H1 (cell line): Measurements from ENCODE around the gene CLDN6. TPM values are rescaled to one million over a fixed set of nuclear protein-coding genes. Genes with fewer than 3 reads are reported as not detected.

Experiments used
- BCL11A ChIP-seq, 2 experiments: IDR thresholded peaks; one replicate each; pipeline ENCODE4 v1.6.1; 2011; ENCODE audit warnings: low read depth in 2 of 2, low read length in 2 of 2, mild to moderate bottlenecking in 2 of 2
- CREB1 ChIP-seq: IDR thresholded peaks from 2 replicates; pipeline ENCODE4 v1.6.1; 2012; ENCODE audit warnings: inconsistent platforms
- GTF2F1 ChIP-seq: IDR thresholded peaks from 2 replicates; pipeline ENCODE4 v1.6.1; 2012; ENCODE audit warnings: low read depth, low read length, improper control_type of control experiment, borderline replicate concordance
- HDAC2 ChIP-seq, 2 experiments: fragments of 300-600 bp in 1 of 2; sonication (generic) in 1 of 2; IDR thresholded peaks; 2 replicates each; pipeline ENCODE4 v1.6.1; 2011 to 2012; ENCODE audit warnings: low read depth in 2 of 2, low read length in 2 of 2, mild to moderate bottlenecking in 2 of 2, moderate library complexity in 2 of 2, borderline replicate concordance in 1 of 2, inconsistent platforms in 1 of 2
- JUN ChIP-seq: IDR thresholded peaks from 2 replicates; pipeline ENCODE4 v1.6.1; 2011; ENCODE audit warnings: low read depth, mild to moderate bottlenecking, improper control_type of control experiment, low read length
- JUND ChIP-seq: IDR thresholded peaks from 2 replicates; pipeline ENCODE4 v1.6.1; 2011; ENCODE audit warnings: mild to moderate bottlenecking, improper control_type of control experiment, low read length
- SIRT6 ChIP-seq: IDR thresholded peaks from one replicate; pipeline ENCODE4 v1.7.1; 2012; ENCODE audit warnings: low read length, inconsistent platforms
- polyA plus RNA-seq, 7 experiments: library from polyadenylated mRNA; depleted of rRNA in 3 of 7; stranded (reverse) in 5 of 7; unstranded in 2 of 7; fragments of >200 nt in 5 of 7; fragments of 200-250 nt in 2 of 7; gene quantifications; 1 replicate in 5 of 7; 2 replicates in 1 of 7; 4 replicates in 1 of 7; pipeline versions ENCODE4 v1.2.1 to v1.2.3, GENCODE V29; 2011 to 2013; ENCODE audit warnings: missing spikeins in 2 of 7, mixed read lengths in 2 of 7
- total RNA-seq: library from RNA; stranded (reverse); fragmentation: NEBNext Ultra II Directional; extraction: Animal tissue kit (Norgen Biotek cat#: 25700); gene quantifications from 2 replicates; pipeline ENCODE4 v1.2.1, GENCODE V29; 2021
- TF ChIP-seq, protein P1 (sequence below): fragments of 300-600 bp; sonication (generic); IDR thresholded peaks from 2 replicates; pipeline ENCODE4 v1.7.1; 2012; ENCODE audit warnings: low read length, moderate library complexity, mild to moderate bottlenecking, inconsistent platforms; ENCODE audit not compliant: insufficient replicate concordance

Gene CLDN6
- total and polyA plus RNA-seq, 2 of the 8 experiments (the other 6 are each of a cell fraction or from before 2014, with no cell fraction given): 747 to 1,115 TPM

DNA sequence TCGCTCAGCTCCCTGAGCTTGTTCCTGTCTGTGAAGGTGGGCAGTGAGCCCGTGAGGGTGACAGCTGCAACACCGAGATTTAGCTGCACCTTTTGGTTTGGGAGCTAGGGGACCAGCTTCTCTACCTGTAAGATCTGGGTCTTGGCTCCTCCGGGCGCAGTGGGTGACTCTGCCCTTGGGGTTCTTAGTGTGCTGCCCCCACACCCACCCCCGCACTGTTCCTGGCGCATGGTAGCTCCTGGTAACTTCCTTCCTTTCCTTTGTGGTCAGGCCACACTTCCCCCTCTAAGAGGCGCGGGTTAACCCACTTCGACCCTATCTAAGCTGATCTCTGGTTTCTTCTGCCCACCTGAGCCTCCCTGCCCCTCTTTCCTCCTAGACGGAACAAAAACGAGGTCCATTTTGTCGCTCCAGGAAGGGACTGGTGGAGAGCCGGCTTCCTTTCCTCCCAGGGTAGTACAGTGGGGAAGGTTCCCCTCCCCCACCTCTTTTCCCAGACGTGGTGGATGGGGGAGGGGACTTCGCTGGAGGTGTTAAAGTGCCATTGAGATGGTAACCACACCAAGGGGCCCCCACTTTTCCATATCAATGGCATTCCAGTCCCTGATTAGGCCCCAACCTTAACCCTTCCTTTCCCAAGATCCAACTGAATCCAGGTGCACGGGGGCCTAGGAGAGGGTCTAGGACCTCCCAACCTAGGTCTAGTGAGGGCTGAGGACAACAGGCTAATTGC lies 9.9 kb downstream of the CLDN6 start (continued):
- TF ChIP-seq, protein P1, sequence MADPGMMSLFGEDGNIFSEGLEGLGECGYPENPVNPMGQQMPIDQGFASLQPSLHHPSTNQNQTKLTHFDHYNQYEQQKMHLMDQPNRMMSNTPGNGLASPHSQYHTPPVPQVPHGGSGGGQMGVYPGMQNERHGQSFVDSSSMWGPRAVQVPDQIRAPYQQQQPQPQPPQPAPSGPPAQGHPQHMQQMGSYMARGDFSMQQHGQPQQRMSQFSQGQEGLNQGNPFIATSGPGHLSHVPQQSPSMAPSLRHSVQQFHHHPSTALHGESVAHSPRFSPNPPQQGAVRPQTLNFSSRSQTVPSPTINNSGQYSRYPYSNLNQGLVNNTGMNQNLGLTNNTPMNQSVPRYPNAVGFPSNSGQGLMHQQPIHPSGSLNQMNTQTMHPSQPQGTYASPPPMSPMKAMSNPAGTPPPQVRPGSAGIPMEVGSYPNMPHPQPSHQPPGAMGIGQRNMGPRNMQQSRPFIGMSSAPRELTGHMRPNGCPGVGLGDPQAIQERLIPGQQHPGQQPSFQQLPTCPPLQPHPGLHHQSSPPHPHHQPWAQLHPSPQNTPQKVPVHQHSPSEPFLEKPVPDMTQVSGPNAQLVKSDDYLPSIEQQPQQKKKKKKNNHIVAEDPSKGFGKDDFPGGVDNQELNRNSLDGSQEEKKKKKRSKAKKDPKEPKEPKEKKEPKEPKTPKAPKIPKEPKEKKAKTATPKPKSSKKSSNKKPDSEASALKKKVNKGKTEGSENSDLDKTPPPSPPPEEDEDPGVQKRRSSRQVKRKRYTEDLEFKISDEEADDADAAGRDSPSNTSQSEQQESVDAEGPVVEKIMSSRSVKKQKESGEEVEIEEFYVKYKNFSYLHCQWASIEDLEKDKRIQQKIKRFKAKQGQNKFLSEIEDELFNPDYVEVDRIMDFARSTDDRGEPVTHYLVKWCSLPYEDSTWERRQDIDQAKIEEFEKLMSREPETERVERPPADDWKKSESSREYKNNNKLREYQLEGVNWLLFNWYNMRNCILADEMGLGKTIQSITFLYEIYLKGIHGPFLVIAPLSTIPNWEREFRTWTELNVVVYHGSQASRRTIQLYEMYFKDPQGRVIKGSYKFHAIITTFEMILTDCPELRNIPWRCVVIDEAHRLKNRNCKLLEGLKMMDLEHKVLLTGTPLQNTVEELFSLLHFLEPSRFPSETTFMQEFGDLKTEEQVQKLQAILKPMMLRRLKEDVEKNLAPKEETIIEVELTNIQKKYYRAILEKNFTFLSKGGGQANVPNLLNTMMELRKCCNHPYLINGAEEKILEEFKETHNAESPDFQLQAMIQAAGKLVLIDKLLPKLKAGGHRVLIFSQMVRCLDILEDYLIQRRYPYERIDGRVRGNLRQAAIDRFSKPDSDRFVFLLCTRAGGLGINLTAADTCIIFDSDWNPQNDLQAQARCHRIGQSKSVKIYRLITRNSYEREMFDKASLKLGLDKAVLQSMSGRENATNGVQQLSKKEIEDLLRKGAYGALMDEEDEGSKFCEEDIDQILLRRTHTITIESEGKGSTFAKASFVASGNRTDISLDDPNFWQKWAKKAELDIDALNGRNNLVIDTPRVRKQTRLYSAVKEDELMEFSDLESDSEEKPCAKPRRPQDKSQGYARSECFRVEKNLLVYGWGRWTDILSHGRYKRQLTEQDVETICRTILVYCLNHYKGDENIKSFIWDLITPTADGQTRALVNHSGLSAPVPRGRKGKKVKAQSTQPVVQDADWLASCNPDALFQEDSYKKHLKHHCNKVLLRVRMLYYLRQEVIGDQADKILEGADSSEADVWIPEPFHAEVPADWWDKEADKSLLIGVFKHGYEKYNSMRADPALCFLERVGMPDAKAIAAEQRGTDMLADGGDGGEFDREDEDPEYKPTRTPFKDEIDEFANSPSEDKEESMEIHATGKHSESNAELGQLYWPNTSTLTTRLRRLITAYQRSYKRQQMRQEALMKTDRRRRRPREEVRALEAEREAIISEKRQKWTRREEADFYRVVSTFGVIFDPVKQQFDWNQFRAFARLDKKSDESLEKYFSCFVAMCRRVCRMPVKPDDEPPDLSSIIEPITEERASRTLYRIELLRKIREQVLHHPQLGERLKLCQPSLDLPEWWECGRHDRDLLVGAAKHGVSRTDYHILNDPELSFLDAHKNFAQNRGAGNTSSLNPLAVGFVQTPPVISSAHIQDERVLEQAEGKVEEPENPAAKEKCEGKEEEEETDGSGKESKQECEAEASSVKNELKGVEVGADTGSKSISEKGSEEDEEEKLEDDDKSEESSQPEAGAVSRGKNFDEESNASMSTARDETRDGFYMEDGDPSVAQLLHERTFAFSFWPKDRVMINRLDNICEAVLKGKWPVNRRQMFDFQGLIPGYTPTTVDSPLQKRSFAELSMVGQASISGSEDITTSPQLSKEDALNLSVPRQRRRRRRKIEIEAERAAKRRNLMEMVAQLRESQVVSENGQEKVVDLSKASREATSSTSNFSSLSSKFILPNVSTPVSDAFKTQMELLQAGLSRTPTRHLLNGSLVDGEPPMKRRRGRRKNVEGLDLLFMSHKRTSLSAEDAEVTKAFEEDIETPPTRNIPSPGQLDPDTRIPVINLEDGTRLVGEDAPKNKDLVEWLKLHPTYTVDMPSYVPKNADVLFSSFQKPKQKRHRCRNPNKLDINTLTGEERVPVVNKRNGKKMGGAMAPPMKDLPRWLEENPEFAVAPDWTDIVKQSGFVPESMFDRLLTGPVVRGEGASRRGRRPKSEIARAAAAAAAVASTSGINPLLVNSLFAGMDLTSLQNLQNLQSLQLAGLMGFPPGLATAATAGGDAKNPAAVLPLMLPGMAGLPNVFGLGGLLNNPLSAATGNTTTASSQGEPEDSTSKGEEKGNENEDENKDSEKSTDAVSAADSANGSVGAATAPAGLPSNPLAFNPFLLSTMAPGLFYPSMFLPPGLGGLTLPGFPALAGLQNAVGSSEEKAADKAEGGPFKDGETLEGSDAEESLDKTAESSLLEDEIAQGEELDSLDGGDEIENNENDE: no peak
- TF ChIP-seq JUND: peak; percentile 56; the same call in 1 of the 2 replicates
- TF ChIP-seq SIRT6: no peak
- peak; percentile 70 for TF ChIP-seq CREB1
- peak; percentile 86 for TF ChIP-seq GTF2F1
- TF ChIP-seq BCL11A (IDR thresholded peaks at IDR 0.05; ENCODE audit: low read depth in 2 of 2, low read length in 2 of 2): peak; percentile 87 to 88
- TF ChIP-seq JUN: no peak
- TF ChIP-seq HDAC2 (IDR thresholded peaks at IDR 0.05; ENCODE audit: borderline replicate concordance in 1 of 2, low read depth in 2 of 2, low read length in 2 of 2): peak; percentile 91 to 94
